ENCODE measurements around the gene MCF2L2.

Gene MCF2L2

DNA sequence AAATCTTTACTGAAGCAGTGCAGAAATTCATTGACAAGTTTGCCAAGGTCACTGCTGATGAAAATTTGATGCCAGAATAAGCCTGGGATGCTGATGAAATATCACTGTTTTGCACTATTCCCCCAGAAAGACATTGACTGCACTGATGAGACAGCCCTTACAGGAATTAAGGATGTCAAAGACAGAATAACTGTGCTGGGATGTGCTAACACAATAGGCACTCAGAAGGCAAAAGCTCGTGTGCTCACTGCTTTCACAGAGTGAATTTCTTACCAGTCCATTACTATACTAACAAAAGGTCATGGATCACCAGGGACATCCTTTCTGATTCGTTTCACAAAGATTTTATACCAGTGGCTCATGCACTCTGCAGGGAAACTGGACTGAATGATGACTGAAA, 69.4 kb downstream of the MCF2L2 start:
- no peak for DNase-seq

GRCh38 chr3:183357564-183358079, 70.8 kb downstream of the MCF2L2 start:
- DNase-seq, result no peak

DNA sequence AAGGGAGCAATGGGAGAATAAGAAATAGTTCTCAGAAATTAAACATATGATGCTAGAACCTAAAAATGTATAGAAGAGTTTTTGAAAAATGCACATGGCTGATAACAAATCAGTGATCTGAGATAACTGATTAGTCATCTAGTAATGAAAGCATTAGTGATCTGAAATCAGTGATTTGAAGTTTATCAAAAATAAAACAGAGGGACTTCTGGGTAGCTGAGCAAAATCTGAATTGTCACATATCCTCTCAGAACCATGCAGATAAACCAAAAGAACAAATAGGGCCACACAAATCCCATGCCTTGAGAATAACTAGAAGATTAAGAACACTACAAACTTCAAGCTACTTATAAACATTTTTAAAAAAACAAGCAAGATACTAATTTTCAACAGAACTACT, 71.5 kb downstream of the MCF2L2 start:
- DNase-seq, result no peak

DNA sequence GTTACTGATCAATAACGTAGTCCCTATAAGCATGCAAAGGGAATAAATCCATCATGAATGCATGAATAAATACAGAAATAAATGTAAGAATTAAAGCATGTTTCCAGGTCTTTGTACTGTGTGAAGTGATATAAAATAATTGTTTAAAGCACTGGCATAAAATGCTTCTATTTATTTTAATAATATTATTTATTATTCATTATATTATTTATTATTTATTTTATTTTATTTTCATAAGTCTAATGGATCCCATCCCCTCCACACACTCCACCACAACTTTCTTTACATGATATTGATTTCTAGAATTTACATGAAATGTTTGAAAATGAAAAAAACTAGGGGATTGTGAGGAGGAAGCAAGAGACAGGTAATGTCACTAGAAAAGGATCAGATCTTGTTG, 73.5 kb downstream of the MCF2L2 start:
- no peak for DNase-seq

- DNase-seq, result no peak
Observed at GRCh38 chr3:183354325-183354831, 74.0 kb downstream of the MCF2L2 start.

DNA sequence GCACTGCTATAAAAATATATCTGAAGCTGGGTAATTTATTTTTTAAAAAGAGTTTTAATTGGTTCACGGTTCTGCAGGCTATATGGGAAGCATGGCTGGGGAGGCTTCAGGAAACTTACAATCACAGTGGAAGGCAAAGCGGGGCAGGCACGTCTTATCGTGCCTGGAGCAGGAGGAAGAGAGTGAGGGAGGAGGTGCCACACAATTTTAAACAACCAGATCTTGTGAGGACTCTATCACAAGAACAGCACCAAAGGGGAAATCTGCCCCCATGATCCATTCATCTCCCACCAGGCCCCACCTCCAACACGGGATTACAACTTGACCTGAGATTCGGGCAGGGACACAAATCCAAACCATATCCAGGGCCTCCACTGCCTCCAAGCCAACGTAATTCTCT, 75.0 kb downstream of the MCF2L2 start:
- DNase-seq, result no peak

DNA sequence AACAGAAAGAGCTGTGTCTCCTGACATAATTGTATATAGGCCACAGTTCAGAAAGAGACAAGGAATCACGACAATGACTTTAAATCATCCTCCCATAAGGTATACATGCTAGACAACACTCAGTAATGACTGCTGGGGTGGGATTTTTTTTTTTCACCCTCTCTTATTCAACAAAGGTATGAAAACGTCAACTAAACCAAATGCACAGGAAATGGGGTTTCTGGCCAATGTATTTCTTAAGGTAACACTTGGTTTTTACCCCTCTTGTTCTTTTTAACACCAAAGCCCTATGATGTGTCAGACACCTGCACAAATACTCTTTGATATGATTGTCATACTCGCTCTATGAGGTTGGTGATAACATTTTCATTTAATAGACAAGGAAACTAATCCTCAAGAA, 78.3 kb downstream of the MCF2L2 start:
- no peak for DNase-seq

DNA sequence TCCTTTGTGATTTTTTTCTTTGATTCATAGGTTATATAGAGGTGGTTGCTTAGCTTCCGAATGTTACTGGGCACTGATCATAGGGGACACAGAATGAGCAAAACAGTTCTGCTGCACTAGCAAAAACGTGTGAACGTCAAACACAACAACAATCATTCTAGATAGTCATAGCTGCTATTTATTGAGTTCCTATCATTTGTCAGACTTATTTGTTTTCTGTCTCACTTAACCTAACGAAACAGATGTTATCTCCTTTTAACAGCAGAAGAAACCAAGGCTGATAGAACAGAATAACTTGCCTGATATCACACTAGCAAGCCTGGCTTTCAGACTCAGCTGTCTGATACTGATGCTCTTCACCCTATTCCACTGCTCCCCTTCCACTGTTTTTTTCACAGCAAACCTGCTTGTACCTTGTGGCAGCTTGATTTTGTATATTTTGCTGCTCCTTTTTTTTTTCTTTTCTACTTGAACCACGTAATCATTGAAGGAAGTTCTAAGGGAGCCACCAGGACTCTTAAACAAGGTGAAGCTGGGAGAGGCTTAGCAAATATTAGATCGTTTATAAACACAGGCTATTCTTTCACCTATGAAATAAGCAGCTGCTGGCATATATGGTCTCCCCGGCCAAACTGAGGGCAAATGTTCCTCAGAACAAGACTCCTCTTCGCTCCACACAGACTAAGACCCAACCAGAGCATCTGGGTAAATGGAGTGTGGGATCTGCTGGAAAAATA, 78.8 kb downstream of the MCF2L2 start:
- DNase-seq, result no peak

- DNase-seq, result no peak
Observed at GRCh38 chr3:183342824-183343223, 85.6 kb downstream of the MCF2L2 start.

DNA sequence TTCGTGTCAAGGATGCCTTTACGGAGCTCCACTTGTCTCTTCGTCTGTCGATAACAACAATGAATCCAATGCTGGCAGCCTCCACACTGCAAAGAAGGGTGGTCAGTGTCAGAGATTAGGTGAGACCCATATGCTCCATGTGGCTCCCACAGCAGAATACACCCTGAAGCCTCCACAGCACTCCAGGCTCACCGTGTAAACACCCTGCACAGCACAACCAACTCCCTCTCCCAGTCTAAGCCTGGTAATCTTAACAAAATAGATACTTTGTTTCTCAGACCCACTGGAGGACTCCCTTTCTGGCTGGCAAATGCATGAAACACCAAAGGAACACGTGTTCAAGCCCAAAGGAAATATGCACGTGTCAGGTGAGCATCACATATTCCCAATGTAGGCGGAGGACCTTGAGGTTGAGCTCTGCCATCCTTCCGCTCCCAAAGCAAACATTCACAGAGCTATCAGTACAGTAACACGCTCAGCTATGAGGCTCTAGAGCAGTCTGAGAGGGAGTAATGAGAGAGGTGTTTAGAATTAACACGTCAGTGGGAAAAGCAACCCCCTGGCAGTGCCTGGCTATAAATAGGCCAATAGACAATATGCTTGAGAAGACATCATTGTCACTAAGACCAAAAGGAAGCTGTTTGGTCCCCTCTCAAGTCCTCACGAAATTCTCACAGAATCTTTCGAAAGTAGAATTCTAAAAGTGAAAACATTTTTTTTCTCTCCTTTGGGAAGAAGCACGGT, 86.7 kb downstream of the MCF2L2 start:
- DNase-seq, result no peak

- no peak for DNase-seq
Observed at GRCh38 chr3:183340222-183340621, 88.2 kb downstream of the MCF2L2 start.

- no peak for DNase-seq
Observed at GRCh38 chr3:183339461-183340086, 88.8 kb downstream of the MCF2L2 start.

- no peak for DNase-seq
Observed at GRCh38 chr3:183338520-183338919, 89.9 kb downstream of the MCF2L2 start.

DNA sequence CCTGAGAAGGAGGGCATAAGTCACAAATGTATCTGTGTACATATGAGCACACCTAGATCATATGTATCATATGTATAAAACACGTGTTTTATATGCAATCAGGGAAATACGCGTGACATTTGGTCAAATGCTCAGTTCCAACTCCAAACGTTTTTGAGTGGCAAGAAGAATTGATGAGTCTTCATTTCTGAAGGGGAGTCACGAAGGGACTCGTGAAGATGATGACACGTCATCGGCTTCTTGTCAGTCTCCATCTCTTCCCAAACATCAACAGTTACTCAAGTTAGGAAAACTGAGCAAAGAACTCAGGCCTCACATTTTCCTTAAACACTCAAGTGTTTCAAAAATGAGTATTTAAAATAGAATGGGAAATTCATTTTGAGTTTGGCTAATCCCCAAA, 95.9 kb downstream of the MCF2L2 start:
- no peak for DNase-seq

DNA sequence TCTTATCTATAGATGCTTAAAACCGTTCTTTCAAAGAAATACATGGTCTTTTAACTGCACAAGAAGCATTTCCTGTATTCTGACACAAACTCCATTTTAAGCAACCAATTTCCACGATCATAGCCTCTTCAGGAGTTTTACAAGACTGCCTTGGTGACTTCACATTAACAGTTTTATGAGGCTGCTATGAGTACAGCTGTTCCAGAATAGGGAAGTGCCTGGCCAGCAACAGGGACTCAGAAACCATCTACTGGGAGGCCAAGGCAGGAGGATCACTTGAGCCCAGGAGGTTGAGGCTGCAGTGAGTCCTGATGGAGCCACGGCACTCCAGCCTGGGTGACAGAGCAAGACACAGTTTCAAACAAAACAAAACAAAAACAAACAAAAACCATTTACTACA, 96.9 kb downstream of the MCF2L2 start:
- no peak for DNase-seq

DNA sequence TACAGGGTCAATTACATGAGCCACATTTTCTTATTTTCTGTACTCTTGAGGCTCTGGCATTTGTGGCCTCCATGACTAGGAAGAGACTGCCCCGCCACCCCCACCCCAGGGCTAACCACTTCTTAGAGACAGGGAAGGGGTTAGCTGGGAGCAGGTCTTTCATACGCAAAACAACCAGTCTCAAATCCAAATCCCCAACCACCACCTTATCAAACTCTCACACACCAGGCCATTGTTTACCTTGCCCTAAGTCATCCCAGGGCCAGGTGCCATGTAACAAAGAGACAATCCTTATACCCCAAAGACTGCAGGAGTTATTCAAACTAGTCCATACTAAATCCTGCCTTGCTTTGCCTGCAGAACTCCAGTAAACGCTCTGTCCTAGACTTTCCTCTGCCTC, 97.5 kb downstream of the MCF2L2 start:
- DNase-seq, result no peak

- DNase-seq, result no peak
Observed at GRCh38 chr3:183329543-183329942, 98.9 kb downstream of the MCF2L2 start.

GRCh38 chr3:183328823-183329222, 99.6 kb downstream of the MCF2L2 start:
- DNase-seq, result peak; percentile 56

GRCh38 chr3:183328164-183328563, 100.3 kb downstream of the MCF2L2 start:
- DNase-seq, result no peak

- no peak for DNase-seq
Observed at GRCh38 chr3:183327343-183327742, 101.1 kb downstream of the MCF2L2 start.

DNA sequence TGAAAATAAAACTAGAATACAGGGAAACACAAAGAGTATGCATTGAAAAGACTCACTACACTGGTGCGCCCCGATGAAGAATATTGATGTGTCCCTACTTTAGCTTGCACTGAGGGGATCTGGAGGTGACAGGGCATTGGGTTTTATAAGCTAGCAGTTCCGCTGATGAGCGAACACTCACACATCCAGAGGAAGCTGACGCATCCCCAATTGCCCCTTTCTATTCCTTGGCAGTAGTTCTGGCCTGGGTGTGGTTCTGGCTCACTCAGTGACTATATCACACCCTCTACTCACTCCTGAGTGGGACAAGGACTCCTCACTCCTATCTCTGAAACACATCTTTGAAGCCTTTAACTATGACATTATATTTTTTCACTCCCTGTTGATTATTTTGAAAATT, 104.3 kb downstream of the MCF2L2 start:
- no peak for DNase-seq

GRCh38 chr3:183319371-183319770, 109.0 kb downstream of the MCF2L2 start:
- DNase-seq, result no peak

DNA sequence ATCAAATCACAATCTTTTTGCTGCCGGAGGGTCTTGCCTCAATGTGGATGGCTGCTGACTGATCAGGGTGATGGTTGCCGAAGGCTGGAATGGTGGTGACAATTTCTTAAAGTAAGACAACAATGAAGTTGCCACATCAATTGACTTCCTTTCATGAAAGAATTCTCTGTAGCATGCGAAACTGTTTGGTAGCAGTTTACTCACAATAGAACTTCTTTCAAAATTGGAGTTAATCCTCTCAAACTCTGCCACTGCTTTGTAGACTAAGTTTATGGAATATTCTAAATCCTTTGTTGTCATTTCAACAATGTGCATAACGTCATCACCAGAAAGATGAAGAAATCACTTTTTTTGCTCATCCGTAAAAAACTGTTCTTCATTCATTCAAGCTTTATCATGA, 109.5 kb downstream of the MCF2L2 start:
- no peak for DNase-seq
